HG02943 (cell line): Measurements from ENCODE around the gene SERTAD3.
"Not testable (repeated sequence)": the region's sequence is repeated elsewhere in the genome, so short reads cannot be mapped to it uniquely, and the experiment has no call there.

ENCODE experiments used
- ATAC-seq: cut with Tn5 transposase; IDR thresholded peaks from one replicate; pipeline ENCODE4 v1.9.1; 2021; ENCODE audit warnings: mild to moderate bottlenecking, low read depth, moderate library complexity; ENCODE audit not compliant: unreplicated experiment

Gene SERTAD3

DNA sequence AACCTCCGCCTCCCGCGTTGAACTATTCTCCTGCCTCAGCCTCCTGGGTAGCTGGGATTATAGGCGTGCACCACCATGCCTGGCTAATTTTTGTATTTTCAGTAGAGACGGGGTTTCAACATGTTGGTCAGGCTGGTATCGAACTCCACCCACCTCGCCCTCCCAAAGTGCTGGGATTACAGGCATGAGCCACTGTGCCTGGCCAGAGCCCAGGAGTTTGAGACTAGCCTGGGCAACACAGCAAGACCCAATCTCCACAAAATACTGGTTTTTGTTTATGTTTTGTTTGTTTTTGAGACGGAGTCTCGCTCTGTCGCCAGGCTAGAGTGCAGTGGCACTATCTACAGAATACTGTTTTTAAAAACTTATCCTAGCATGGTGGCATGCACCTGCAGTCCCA lies 13.9 kb downstream of the SERTAD3 start:
- ATAC-seq = not testable (repeated sequence)

DNA sequence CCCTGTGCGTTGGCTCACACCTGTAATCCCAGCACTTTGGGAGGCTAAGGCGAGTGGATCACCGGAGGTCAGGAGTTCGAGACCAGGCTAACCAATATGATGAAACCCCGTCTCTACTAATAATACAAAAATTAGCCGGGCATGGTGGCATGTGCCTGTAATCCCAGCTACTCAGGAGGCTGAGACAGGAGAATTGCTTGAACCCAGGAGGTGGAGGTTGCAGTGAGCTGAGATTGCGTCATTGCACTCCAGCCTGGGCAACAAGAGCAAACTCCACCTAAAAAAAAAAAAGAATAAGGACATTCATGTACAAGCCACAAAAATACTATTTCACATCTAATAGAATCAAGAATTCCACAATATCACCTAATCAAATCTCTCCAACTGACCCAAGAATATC lies 15.9 kb downstream of the SERTAD3 start:
- not testable (repeated sequence) for ATAC-seq

- ATAC-seq = peak; percentile 84
These were observed 18.5 kb downstream of the SERTAD3 start, which contains the start of gene SERTAD1 for GRCh38 chr19:40425450-40426287. Gene SERTAD1 (minus strand): TSS chr19:40425992. CDS start chr19:40423546, 2,446 bp downstream.

DNA sequence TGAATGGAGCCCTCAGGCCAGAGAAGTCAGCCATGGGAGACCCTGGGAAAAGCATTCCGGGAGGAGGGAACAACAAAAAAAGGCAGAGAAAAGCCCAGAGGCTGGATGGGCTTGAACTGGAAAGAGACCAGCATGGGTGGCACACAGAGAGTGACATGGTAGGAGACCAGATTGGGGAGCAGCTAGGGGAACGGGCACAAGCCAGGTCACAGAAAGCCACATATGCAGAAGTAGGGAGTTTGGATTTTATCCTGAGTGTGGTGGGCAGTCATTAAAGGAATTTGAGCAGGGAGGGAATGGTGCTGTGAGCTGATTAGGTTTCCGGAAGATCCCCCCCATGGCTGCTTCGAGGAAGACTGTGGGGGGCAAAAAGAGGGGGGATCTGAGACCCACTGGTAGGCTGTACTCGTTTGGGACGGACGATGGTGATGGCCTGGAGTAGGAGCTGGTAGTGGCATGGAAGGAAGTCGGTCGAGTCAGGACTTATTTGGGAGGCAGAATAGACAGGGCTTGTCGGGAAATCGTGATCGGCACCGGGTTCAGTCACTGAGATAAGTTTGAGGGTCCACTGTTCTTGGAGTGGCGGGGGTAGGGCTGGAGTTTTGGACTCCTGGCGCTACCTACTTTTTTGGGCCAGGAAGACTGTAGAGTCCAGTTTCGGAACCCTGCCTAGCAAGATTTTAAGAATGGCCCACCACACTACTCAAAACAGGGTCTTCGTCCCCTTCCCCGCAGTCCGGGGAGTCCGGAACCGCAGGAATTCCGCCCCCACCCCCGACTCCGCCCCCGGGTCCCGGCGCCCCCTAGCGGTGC lies 19.3 kb downstream of the SERTAD3 start:
- no peak for ATAC-seq

DNA sequence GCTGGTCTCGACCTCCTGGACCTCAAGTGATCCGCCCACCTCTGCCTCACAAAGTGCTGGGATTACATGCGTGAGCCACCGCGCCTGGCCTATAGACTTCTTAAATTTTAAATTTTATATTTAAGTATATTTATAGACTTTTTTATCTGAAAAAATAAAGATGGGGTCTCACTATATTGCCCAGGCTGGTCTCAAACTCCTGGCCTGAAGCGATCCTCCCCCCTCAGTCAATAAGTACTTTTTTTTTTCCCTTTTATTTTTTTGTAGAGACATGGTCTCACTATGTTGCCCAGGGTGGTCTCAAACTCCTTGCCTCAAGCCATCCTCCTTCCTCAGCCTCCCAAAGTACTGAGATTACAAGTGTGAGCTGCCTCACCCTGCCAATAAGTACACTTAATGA lies 20.2 kb downstream of the SERTAD3 start:
- no peak for ATAC-seq

GRCh38 chr19:40422748-40423566 lies 21.2 kb downstream of the SERTAD3 start:
- ATAC-seq = no peak

- ATAC-seq = no peak
These were observed 22.0 kb downstream of the SERTAD3 start for GRCh38 chr19:40421993-40422747.

GRCh38 chr19:40420766-40421765 lies 23.1 kb downstream of the SERTAD3 start:
- no peak for ATAC-seq

DNA sequence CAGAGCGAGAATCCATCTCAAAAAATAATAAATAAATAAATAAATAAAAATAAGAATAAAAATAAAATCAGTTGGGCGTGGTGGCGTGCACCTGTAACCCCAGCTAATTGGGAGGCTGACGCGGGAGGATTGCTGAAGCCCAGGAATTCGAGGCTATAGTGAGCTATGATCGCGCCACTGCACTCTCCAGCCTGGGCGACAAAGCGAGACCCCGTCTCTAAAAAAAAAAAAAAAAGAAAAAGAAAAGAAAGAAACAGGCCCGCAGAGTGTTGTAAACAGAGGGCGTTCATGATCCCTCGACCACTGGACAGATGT lies 23.7 kb downstream of the SERTAD3 start:
- ATAC-seq = no peak

DNA sequence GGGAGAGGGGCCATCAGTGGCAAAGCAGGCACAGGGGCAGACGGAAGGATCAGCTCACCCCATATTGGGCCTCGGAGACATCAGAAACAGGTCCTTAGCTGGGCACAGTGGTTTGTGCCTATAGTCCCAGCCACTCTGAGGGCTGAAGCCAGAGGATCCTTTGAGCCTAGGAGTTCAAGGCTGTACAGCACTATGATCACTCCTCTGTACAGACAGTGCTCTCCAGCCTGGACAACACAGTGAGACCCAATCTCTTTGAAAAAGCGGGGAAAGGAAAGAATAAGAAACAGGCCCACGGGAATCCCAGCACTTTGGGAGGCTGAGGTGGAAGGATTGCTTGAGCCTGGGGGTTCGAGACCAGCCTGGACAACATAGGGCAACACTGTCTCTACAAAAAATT lies 24.4 kb downstream of the SERTAD3 start:
- ATAC-seq = no peak

DNA sequence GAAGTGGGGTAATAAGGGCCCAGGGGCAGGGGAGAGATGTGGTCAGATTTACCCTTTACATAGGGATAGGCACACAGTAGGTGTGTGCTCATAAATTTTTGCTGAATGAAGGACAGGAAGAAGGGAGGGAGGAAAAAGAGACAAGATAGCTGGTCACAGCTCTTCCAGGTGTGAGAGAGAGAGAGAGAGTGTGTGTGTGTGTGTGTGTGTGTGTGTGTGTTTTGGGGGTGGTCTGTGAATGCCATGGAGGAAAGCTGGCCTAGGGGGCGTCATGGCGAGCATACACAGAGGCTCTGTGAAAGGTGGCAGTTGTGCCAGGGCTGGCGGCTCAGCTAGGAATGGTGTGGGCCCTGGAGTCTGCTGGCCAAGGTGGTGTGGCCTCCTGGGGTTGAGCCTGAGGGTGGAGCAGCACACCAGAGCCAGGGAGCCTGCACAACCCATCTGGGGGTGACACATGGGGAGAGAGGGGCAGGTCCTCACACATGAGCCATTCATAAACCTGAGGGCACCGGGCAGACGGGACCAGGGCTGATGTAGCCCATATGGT lies 25.0 kb downstream of the SERTAD3 start:
- no peak for ATAC-seq

DNA sequence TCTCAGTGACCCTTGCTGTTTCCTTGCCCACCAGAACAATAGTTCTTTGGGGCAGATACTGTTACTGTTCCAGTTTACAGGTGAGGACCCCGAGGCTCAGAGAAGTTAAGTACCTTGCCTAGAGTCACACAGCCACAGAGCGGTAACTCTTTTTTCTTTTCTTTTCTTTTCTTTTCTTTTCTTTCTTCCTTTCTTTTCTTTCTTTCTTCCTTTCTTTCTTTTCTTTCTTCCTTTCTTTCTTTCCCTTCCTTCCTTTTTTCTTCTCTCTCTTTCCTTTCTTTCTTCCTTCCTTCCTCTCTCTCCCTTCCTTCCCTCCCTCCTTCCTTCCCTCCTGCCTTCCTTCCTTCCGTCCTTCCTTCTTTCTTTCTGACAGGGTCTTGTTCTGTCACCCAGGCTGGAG lies 26.1 kb downstream of the SERTAD3 start:
- no peak for ATAC-seq

DNA sequence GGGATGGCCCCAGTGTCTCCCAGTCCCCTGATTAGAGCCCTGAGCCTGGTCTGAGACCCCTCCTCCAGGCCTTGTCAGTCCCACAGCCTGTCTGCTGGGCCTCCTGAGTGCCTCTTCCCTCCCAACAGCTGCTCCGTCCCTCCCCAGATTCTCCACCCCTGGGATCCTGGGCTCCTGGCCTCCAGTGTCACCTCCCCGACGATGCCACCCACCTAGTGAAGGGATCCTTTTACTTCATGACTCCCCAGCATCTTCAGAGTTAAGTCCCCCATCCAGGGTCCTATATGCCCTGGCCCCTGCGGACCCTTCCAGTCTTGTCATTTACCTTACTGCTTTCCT lies 26.5 kb downstream of the SERTAD3 start:
- no peak for ATAC-seq

GRCh38 chr19:40416918-40417642 lies 27.1 kb downstream of the SERTAD3 start:
- no peak for ATAC-seq

GRCh38 chr19:40415768-40416167 lies 28.4 kb downstream of the SERTAD3 start:
- no peak for ATAC-seq

DNA sequence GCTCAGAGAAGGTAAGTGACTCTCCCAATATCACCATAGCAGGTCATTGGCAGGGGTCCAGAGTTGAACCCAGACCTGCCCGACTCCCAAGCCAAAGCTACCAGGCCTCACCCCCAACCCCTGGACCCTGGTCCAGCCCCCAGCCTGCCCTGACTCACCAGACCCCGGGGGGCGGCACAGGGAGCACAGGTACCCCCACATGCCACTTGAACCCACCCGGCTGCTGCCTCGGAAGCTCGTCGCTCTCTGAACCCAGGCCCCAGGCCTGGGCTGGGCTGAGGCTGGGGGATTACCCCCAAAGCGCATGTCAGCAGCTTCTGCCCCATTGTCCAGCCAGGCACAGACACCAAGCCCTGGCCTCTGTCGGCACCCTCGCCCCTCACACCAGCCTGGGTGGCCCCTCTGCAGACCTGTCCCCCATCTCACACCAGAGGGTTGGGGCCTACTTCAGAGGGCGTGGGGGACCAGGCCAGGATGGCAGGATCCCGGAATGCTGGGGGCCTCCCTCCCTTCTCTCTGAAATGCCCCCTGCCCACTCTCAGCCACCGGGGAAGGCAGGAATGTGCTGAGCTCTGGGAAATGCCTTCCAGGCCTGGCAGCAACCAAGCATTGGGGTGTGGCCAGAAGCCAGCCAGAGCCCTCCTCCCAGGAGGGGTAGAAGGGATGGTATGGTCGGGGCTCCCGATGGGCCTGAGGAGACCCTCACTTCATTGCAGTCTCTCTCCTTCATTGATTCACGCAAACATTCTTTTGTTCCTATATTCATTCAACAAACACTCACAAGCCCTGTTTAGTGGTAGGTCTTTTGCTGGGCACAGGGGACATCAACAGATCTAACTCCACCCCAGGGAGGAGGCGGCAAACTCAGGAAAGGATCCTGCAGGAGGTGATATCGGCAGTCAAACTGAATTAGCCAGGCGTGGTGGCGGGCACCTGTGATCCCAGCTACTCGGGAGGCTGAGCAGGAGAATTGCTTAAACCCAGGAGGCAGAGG lies 29.3 kb downstream of the SERTAD3 start:
- ATAC-seq = no peak

- ATAC-seq = no peak
These were observed 30.8 kb downstream of the SERTAD3 start, which contains the start of gene PRX for GRCh38 chr19:40413291-40413845. Gene PRX (minus strand): TSS chr19:40413378. CDS start chr19:40407932, 5,446 bp downstream.
